ENCODE data around the gene AADAC.

DNA sequence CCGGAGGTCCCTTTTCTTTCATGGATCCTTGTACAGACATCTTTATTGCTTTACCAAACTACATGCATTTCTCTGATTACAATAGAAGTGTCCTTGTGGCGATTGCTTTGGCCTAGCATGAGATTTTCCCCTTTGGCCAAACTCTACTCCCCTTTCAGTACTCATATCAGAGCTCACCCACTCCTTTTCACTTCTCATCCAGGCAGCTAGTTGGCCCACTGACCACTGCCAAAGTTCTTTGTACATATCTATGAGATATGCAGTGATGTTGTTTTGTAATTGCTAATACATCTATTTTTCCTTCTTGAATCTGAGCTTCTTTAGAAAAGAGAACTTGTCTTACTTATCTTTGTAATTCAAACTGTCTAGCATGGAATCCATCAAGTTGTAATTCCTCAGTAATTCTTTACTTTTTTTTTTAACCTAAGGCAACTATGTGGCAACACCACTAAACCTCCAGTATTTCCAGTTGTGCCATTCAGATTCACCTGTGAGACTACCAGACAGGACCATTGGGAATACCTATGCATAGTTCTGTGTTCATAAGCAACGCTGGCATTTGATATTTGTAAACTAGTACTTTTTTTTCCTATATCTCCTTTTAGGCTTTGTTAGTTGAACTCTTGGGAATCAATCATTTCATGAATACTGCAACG, 41.0 kb upstream of the AADAC start:
- TF ChIP-seq, protein P1, sequence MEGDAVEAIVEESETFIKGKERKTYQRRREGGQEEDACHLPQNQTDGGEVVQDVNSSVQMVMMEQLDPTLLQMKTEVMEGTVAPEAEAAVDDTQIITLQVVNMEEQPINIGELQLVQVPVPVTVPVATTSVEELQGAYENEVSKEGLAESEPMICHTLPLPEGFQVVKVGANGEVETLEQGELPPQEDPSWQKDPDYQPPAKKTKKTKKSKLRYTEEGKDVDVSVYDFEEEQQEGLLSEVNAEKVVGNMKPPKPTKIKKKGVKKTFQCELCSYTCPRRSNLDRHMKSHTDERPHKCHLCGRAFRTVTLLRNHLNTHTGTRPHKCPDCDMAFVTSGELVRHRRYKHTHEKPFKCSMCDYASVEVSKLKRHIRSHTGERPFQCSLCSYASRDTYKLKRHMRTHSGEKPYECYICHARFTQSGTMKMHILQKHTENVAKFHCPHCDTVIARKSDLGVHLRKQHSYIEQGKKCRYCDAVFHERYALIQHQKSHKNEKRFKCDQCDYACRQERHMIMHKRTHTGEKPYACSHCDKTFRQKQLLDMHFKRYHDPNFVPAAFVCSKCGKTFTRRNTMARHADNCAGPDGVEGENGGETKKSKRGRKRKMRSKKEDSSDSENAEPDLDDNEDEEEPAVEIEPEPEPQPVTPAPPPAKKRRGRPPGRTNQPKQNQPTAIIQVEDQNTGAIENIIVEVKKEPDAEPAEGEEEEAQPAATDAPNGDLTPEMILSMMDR (IDR thresholded peaks at IDR 0.05) = no peak
- TF ChIP-seq POLR2A (IDR thresholded peaks at IDR 0.05) = no peak

Measured in lower leg skin (tissue), 3 donors.